CD4-positive, alpha-beta T cell (primary cell): ENCODE results near the gene PPP1R37. TPM values are rescaled to one million over a fixed set of nuclear protein-coding genes. Genes with fewer than 3 reads are reported as not detected.

Source experiments
- ATAC-seq: fragments of 200-7000 bp; cut with Tn5 transposase; one replicate; pipeline ENCODE4 v1.10.0; 2022; ENCODE audit warnings: mild to moderate bottlenecking; ENCODE audit not compliant: poor library complexity
- CTCF ChIA-PET: fragments of 350-600 bp; sonication (Branson Sonifier 250); formaldehyde crosslinking; loops from one replicate; lab custom pipeline; 2021; ENCODE audit warnings: antibody characterized with exemption, inconsistent platforms; lab: Charles Lee
- POLR2A ChIA-PET: fragments of 350-600 bp; sonication (Branson Sonifier 250); formaldehyde crosslinking; loops from one replicate; lab custom pipeline; 2021; ENCODE audit warnings: antibody characterized with exemption, inconsistent platforms; lab: Charles Lee
- DNase-seq, 14 experiments: peaks; one replicate each; pipeline ENCODE4 v3.0.0-alpha.2; 2013 to 2020; ENCODE audit warnings: mixed read lengths in 2 of 14
- H3K27ac ChIP-seq, 2 donors: one replicate each; pipeline versions ENCODE4 v1.5.1 to v1.7.0; 2013; ENCODE audit warnings: low read length in 2 of 2, low read depth in 1 of 2, mild to moderate bottlenecking in 1 of 2
- H3K27me3 ChIP-seq, 2 experiments: 1 replicate in 1 of 2; 2 replicates in 1 of 2; pipeline versions ENCODE4 v1.6.1 to v1.7.0; 2013; ENCODE audit warnings: low read length in 2 of 2, control low read depth in 1 of 2, mild to moderate bottlenecking in 1 of 2, moderate library complexity in 1 of 2; ENCODE audit not compliant: insufficient read depth in 2 of 2, control insufficient read depth in 1 of 2
- H3K36me3 ChIP-seq: one replicate; pipeline ENCODE4 v1.6.1; 2013; ENCODE audit warnings: low read length, control low read depth; ENCODE audit not compliant: insufficient read depth
- H3K4me1 ChIP-seq: one replicate; pipeline ENCODE4 v1.6.1; 2013; ENCODE audit warnings: low read length, control low read depth; ENCODE audit not compliant: insufficient read depth
- H3K4me3 ChIP-seq: one replicate; pipeline ENCODE4 v1.5.1; 2013; ENCODE audit warnings: mild to moderate bottlenecking, low read length, moderate library complexity
- H3K9me3 ChIP-seq, 2 experiments: 1 replicate in 1 of 2; 2 replicates in 1 of 2; pipeline versions ENCODE4 v1.6.1 to v1.7.0; 2013; ENCODE audit warnings: low read length in 2 of 2, mild to moderate bottlenecking in 2 of 2, control low read depth in 1 of 2, moderate library complexity in 1 of 2; ENCODE audit not compliant: control insufficient read depth in 1 of 2, insufficient read depth in 1 of 2
- H3K27ac Mint-ChIP-seq: one replicate; pipeline ENCODE4 v1.8.0; 2020; ENCODE audit warnings: mixed read lengths
- H3K27me3 Mint-ChIP-seq: one replicate; pipeline ENCODE4 v1.8.0; 2021; ENCODE audit warnings: mixed read lengths
- H3K36me3 Mint-ChIP-seq: one replicate; pipeline ENCODE4 v1.8.0; 2021; ENCODE audit warnings: low read depth, mixed read lengths
- H3K4me1 Mint-ChIP-seq: one replicate; pipeline ENCODE4 v1.8.0; 2021; ENCODE audit warnings: low read depth, mixed read lengths
- H3K4me3 Mint-ChIP-seq: one replicate; pipeline ENCODE4 v1.8.0; 2020; ENCODE audit warnings: mild to moderate bottlenecking, mixed read lengths
- H3K9me3 Mint-ChIP-seq: one replicate; pipeline ENCODE4 v1.8.0; 2020; ENCODE audit warnings: mixed read lengths
- intact Hi-C, 2 experiments: fragments of 100-400 bp; cut with DNase I in 1 of 2; cut with micrococcal nuclease in 1 of 2; formaldehyde crosslinking; loops; one replicate each; pipeline versions ENCODE4 v1.15.1 to v1.9.0; 2023 to 2025; cut with DNase I, micrococcal nuclease
- total RNA-seq, 174 experiments: library from RNA in 2 of 174; stranded (reverse) in 2 of 174; gene quantifications; one replicate each; pipeline ENCODE4 v1.2.3 and lab custom pipeline; 2021 to 2026
- TF ChIP-seq, protein P1 (sequence below): fragments of 200-600 bp; IDR thresholded peaks from one replicate; pipeline ENCODE4 v1.8.0; 2022; ENCODE audit warnings: antibody characterized with exemption, mild to moderate bottlenecking

PPP1R37 gene
- total RNA-seq, 2 experiments from 2014 or later: 17.2 to 19.6 TPM

DNA sequence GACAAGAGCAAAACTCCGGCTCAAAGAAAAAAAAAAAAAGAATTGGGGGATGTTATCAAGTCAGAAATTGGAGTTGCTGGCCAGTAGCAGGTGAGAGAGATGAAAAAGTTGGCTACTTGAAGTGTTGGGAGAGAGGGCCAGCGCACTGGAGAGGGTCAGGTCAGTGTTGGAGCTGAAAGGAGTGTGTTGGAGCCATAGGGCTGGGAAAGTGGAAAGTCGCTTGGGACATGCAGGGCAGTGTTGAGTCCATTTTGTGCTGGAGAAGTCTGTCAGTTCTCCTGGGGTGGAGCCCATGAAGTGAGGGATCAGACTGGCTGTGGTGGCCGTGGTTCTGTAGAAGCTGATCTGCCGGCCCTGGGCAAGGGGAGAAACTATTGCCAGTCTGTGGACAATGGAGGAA, 1.7 kb downstream of the PPP1R37 start:
- Histone ChIP-seq H3K27me3 (no peaks in the 10 kb centered on the region), H3K4me3 (no peak overlapping the region), H3K4me1 (peaks cover 83% of the 10 kb centered on the region), H3K36me3 (peaks cover 14% of the 10 kb centered on the region), H3K9me3 (no peaks in the 10 kb centered on the region), H3K27ac (no peak overlapping the region)
- TF ChIP-seq, protein P1, sequence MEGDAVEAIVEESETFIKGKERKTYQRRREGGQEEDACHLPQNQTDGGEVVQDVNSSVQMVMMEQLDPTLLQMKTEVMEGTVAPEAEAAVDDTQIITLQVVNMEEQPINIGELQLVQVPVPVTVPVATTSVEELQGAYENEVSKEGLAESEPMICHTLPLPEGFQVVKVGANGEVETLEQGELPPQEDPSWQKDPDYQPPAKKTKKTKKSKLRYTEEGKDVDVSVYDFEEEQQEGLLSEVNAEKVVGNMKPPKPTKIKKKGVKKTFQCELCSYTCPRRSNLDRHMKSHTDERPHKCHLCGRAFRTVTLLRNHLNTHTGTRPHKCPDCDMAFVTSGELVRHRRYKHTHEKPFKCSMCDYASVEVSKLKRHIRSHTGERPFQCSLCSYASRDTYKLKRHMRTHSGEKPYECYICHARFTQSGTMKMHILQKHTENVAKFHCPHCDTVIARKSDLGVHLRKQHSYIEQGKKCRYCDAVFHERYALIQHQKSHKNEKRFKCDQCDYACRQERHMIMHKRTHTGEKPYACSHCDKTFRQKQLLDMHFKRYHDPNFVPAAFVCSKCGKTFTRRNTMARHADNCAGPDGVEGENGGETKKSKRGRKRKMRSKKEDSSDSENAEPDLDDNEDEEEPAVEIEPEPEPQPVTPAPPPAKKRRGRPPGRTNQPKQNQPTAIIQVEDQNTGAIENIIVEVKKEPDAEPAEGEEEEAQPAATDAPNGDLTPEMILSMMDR: no peak
- Mint-ChIP-seq H3K27me3 (no peaks in the 10 kb centered on the region), H3K9me3 (no peaks in the 10 kb centered on the region), H3K4me1 (peaks cover 77% of the 10 kb centered on the region), H3K36me3 (peaks cover 22% of the 10 kb centered on the region), H3K27ac (no peak overlapping the region), H3K4me3 (peak overlapping the region; percentile 93)
- ATAC-seq: no peak
- ChIA-PET POLR2A (no interaction called here), CTCF (no interaction called here)
- intact Hi-C loops: loop anchor here (5.0 kb wide), 5 partner anchors 33 to 488 kb away; partner anchors contain the start of genes BLOC1S3 (in 1 of the 2), CLPTM1 (in 1 of the 2), MARK4 (in 1 of the 2) and OPA3 (in 1 of the 2)
- no peak for DNase-seq

DNA sequence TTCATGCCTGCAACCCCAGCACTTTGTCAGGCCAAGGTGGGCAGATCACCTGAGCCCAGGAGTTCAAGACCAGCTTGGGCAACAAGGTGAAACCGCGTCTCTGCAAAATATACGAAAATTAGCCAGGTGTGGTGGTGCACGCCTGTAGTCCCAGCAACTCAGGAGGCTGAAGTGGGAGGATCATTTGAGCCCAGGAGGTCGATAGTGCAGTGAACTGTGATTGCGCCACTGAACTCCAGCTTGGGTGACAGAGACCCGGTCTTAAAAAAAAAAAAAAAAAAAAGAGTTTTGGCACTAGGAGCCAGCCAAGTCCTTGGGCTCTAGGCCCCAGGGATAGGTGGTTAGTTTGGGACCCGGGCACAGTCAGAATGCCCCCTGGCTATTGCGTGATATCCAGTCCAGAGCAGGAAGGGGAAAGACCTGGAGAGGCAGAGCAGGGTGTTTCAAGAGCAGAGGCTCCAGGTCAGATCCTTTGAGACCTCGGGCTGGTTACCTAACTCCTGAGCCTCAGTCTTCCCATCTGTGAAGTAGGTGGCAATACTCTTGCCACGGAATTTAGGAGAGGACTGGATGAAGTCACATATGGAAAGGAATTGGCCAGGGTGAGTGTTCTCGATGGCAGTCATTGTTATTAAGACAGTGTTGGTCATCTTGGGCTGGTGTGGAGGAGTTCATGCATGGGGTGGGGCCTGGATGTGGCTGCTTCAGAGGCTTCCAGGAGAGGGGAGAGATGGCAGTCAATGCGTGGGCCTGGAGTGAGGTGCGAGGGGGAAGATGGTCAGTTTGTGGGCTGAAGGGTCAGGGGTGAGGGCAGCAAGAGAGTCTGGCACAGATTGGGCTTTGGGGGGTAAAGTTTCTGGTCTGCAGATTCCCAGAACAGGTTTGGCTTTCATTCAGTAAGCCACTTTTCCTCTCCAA, 2.8 kb downstream of the PPP1R37 start:
- TF ChIP-seq, protein P1: no peak
- peak overlapping the region; percentile 56 for H3K4me3 Mint-ChIP-seq
- intact Hi-C loops: no loop called here
- H3K27ac Mint-ChIP-seq: peak overlapping the region; percentile 73
- no peaks in the 10 kb centered on the region for H3K27me3 Mint-ChIP-seq
- H3K4me3 ChIP-seq: no peak overlapping the region
- DNase-seq: no peak
- H3K4me1 ChIP-seq: peaks cover 76% of the 10 kb centered on the region
- H3K9me3 Mint-ChIP-seq: no peaks in the 10 kb centered on the region
- H3K4me1 Mint-ChIP-seq: peaks cover 79% of the 10 kb centered on the region
- no peak for ATAC-seq
- H3K36me3 Mint-ChIP-seq: peaks cover 22% of the 10 kb centered on the region
- CTCF ChIA-PET: no interaction called here
- no peaks in the 10 kb centered on the region for H3K27me3 ChIP-seq
- H3K27ac ChIP-seq: no peak overlapping the region
- POLR2A ChIA-PET: interaction anchor here (0.6 kb wide), 1 partner anchor 59 kb away, joined by 4 read pairs; no protein-coding TSS in a partner anchor
- H3K9me3 ChIP-seq: no peaks in the 10 kb centered on the region
- peaks cover 9% of the 10 kb centered on the region for H3K36me3 ChIP-seq

DNA sequence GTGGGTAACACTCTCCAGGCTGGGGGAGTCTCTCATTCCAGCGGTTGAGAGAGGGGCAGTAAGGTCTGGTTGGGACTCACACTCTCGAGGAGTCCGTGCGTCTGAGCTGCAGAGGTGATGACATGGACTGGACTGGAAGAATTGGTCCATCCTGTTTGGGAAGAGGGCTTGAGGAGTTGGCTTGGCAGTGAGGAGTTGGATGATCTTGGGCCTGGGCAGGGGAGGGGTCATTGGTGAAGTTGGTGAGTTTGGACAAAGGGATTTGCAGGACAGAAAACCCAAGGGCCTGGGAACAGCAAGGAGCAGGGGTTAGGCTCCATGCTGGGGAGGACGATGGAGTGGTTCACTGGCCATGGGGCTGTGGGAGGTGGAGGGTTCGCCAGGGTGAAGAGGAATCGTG, 3.7 kb downstream of the PPP1R37 start:
- peak overlapping the region; percentile 79 for H3K4me3 Mint-ChIP-seq

More for the DNA sequence above, 3.7 kb downstream of the PPP1R37 start:
- Histone ChIP-seq H3K4me3 (no peak overlapping the region), H3K36me3 (peaks cover 8% of the 10 kb centered on the region), H3K9me3 (no peaks in the 10 kb centered on the region), H3K27me3 (no peaks in the 10 kb centered on the region), H3K4me1 (peaks cover 68% of the 10 kb centered on the region), H3K27ac (no peak overlapping the region)
- ChIA-PET POLR2A (no interaction called here), CTCF (no interaction called here)
- Mint-ChIP-seq H3K36me3 (peaks cover 17% of the 10 kb centered on the region), H3K27ac (peak overlapping the region; percentile 73), H3K27me3 (no peaks in the 10 kb centered on the region), H3K4me1 (peaks cover 76% of the 10 kb centered on the region), H3K9me3 (no peaks in the 10 kb centered on the region)
- intact Hi-C loops: no loop called here
- DNase-seq (no peak), ATAC-seq (no peak)
- TF ChIP-seq, protein P1: no peak
